Amniotic epithelial cell (primary cell): ENCODE measurements around the gene RNPEPL1.

Source experiments
- DNase-seq: peaks from one replicate; pipeline ENCODE4 v3.0.0-alpha.2; 2010; ENCODE audit warnings: low read depth

The RNPEPL1 gene

DNA sequence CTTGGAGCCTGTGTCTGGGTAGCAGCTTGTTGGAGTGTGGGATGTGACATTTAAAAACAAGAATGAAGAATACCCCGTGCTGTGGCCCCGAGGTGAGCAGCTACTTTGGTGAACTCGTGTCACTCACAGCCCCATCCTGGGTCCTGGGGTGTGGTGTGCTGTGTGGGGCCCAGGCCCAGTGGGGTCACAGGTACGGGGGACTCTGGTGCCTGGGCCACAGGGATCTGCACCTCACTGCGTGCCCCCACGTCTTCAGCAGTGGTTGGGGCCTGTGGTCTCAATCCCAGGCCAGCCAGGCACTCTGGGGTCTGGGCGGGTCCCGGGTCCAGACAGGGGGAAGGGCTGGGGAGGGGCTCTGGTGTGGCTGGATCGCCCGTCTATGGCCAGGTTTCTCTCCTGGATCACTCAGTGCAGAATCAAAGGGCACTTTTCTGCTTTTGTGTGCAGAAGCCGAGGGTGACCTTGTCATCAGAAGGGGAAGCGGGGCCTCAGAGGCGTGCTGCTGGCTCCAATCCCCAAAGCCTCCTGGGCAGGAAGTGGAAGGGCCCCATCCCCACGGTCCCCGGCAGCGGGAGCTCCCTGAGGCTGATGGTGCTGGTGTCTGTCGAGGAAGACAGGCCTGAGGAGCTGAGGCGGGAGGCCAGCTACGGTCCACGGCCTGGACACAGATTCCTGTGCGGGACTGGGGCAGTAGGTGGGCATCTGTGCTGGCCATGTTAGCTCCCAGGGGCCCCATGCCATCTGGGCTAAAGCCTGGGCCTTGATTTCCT, 58.4 kb downstream of the RNPEPL1 start:
- no peak for DNase-seq

GRCh38 chr2:240627736-240628506, 59.6 kb downstream of the RNPEPL1 start:
- DNase-seq = no peak

DNA sequence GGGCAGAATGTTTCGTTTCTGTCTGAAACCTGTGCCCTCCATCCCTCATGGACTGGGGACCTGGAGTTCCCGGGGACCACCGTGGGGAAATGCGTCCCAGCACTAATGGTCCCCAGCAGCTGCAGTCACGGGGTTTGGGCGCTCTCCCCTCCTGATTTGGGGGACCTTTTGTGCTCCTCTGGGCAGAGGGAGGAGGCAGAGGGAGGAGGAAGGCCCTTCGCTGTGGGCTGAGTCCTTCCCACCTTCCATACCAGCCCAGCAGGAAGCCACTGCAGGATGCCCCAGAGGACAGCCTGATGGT, 60.2 kb downstream of the RNPEPL1 start:
- no peak for DNase-seq

DNA sequence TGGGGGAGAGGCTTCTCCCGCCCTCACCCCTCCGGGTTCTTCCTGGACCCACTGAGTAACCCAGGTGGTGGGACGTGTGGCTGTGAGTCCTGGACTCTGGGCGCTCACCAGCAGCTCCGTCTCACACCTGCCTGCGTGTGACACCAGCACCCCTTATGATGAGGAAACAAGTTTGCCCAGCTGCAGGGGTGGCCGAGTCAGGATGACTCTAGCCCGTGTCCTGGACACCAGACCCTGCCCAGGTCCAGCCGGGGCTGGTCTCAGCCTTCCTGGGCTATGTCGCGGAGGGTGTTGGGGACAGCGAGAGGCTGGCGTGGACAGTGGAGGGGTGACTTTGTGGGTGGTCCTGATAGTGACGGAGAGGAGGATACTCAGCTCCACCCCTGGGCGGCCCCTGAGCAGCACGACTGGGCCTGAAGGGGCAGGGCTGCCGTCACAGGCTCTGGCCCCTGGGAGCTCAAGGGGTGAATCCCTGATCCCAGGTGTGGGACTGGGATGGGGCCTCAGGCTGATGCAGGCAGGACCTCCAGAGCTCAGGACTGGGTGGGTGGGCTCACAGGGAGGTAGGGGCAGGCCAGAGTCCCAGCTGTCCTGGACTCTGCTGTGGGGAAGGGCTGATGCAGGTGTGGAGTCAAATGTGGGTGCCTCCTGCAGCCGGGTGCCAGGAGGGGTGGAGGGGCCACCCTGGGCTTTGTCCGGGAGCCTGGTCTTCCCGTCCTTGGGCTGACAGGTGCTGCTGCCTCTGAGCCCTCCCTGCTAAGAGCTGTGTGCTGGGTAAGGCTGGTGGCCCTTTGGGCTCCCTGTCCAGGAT, 60.7 kb downstream of the RNPEPL1 start:
- no peak for DNase-seq

DNA sequence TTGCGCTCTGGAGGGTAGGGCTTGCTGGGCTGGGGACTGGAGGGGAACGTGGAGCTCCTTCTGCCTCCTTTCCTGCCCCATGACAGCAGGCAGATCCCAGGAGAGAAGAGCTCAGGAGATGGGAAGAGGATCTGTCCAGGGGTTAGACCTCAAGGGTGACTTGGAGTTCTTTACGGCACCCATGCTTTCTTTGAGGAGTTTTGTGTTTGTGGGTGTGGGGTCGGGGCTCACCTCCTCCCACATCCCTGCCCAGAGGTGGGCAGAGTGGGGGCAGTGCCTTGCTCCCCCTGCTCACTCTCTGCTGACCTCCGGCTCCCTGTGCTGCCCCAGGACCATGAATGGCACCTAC, 61.3 kb downstream of the RNPEPL1 start:
- no peak for DNase-seq

GRCh38 chr2:240629968-240630770, 61.9 kb downstream of the RNPEPL1 start:
- DNase-seq = no peak
